GM21423 (cell line): ENCODE data around the gene RASL11A.

ENCODE experiments used
- ATAC-seq: cut with Tn5 transposase; IDR thresholded peaks from one replicate; pipeline ENCODE4 v1.9.1; 2021; ENCODE audit warnings: mild to moderate bottlenecking, moderate library complexity; ENCODE audit not compliant: unreplicated experiment

RASL11A gene, protein sequence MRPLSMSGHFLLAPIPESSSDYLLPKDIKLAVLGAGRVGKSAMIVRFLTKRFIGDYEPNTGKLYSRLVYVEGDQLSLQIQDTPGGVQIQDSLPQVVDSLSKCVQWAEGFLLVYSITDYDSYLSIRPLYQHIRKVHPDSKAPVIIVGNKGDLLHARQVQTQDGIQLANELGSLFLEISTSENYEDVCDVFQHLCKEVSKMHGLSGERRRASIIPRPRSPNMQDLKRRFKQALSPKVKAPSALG

DNA sequence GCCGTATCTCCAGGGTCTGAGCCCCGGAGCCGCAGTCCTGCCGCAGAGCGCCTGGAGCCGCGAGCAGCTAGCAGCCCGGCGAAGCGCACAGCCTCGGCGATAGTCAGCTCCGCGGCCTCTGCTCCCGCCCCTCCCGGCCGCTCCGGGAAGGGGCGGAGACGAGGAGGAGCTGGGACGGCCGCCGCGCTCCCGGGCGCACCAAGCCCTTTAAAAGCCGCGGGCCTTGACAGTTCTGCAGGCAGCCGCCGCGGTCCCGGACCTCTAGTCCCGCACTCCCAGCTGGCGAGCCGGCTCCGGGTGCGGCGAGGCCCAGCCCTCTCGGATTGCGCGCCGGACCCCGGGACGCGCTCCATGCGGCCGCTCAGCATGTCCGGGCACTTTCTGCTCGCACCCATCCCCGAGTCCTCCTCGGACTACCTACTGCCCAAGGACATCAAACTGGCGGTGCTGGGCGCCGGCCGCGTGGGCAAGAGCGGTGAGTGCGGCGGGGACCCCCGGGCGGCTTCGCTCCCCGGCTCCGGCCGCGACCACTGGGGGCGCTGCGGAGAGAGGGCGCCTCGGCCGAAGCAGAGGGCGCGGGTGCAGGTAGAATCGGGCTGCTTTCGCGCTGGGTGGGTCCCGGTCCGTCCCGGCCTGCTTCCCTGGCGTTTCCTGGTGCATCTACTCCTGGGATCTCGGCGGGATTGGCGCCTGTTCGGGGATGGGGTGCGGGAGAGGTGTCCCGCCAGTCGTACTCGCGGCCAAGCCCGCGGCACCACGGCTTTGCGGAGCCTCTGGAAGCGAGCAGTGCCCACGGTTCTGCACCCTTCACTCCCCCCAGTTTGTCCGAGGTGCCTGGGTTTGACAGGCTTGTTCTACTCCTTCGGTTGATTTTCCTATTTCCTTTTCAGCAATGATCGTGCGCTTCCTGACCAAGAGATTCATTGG is at the start of gene RASL11A:
RASL11A (plus strand) TSS at position 237 of the 927 bp plus-strand sequence; CDS start at position 352, 115 bp downstream.
- ATAC-seq: peak; percentile 81

DNA sequence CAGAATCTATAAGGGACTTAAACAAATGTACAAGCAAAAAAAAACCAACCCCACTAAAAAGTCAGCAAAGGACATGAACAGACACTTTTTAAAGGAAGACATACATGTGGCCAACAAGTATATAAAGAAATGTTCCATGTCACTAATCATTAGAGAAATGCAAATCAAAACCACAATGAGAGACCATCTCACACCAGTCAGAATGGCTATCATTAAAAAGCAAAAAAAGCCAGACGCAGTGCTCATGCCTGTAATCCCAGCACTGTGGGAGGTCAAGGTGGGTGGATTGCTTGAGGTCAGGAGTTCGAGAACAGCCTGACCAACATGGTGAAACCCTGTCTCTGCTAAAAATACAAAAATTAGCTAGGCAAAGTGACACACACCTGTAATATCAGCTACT is 48.5 kb upstream of the RASL11A start:
- peak; percentile 46 for ATAC-seq

DNA sequence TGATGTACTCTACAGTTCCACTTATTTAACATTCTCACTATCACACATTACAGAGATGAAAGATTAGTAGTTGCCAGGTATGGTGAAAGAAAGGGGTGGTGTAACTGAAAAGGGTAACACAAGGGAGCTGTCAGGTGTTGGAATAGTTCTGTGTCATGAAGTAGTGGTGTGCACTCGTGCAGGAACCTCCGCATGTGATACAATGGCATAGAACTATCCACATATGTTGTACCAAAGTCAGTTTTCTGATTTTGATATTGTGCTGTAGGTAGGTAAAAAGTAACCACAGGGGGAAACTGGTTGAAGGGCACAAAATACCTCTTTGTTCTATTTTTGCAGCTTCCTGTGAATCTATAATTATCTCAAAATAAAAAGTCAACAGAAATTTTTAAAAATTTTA is 43.6 kb upstream of the RASL11A start:
- ATAC-seq: no peak

DNA sequence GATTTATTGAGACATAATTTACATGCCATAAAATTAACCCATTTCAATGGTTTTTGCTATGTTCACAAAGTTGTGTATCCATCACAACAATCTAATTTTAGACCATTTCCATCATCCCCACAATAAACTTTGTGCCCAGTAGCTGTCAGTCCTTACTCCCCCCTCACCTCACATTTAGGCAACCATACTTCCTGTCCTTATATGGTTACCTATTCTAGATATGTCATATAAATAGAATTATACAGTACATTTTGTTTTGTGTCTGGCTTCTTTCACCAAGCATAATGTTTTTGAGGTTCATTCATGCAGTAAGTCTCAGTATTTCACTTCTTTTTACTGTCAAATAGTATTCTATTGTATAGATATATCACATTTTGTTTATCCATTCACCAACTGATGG is 42.5 kb upstream of the RASL11A start:
- no peak for ATAC-seq

DNA sequence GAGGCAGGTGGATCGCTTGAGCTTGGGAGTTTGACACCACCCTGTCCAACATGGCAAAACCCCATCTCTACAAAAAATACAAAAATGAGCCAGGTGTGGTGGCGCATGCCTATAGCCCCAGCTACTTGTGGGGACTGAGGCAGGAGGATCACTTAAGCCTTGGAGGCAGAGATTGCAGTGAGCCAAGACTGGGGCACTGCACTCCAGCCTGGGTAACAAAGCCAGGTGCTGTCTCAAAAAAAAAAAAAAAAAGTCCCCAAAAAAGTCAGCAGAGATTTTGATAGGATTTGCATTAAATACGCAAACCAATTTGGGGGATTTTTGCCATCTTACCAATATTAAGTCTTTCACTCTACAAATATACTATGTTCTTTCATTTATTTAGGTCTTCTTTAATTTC is 41.0 kb upstream of the RASL11A start:
- no peak for ATAC-seq

DNA sequence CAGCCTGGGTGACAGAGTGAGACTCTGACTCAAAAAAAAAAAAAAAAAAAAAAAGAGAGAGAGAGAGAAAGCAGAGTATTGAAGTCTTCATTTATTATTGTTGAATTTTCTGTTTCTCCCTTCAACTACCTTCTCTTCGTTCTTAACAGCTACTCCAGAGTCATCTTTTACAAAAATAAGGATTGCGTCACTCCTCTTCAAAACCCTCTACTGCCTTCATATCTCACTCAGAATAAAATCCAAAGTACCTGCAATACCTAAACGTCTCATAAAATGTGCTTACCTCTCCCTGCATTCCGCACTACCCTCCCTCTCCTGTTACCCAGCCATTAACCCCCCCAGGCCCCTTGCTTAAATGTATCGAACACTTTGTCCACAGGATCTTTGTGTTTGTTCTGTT is 36.7 kb upstream of the RASL11A start:
- no peak for ATAC-seq

DNA sequence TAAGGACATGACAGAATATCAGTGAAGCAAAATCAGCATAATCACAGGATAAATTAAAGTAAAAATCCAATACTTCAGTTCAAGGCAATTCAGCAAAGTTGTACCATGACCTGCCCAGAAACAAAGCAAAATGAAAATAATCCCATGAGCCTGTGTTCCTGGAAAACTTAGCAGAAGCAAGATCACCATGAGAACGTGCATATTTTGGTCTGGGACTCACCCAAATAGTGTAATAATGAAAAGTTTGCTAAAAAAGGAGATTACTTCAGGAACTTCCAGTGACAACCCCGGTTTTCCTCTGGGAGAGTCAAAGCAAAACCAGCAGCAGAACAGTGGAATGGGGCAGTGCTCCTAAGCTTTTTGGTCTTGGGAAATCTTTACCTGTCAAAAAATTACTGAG is 34.2 kb upstream of the RASL11A start:
- no peak for ATAC-seq

DNA sequence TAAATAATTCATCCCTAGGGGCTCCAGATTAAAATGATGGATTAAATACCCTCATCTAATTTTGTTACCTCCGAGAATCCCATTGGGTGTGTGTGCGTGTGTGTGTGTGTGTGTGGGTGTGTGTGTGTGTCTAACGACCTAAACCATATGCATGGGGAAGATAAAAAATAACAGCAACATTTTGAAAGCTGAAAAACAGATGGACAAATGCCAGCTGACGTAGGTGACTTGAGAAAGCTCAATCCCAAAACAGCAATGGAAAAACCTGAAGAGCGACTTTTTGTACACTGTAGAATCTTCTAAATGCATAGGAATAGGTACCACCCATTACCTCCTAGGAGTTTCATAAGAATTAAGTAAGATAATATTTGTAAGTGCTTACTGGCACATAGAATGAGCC is 27.9 kb upstream of the RASL11A start:
- ATAC-seq: no peak

DNA sequence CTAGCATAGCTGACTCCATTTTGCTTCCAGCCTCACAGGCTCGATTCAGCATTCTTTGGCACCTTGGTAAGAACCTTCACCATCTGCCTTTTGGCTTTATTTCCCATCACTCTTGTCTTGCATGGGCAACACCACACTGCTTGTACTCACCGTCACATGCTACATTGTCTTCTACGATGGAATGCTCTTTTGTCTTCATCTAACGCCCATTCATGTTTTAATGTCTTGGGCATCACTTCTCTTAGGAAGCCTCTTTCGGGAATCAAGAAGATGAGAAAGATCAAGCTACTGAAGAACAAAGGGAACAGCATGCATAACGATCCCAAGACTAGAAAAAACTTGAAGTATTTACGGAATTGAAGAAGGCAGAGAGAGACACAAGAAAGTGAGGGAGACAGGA is 25.0 kb upstream of the RASL11A start:
- no peak for ATAC-seq

DNA sequence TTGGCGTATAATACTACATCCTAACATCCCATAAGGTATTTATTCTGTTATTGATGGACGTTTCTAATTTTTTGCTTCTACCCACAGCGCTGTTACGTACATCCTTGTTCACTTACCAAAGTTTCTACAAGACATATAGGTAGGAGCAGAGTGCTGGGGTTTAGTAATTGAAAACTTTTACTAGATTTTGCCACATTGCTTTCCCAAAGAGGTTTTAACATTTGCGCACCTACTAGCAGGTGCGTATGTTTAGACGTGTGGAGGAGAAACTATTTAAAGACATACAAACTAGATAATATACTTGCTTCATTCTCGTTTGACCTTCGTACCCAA is 19.8 kb upstream of the RASL11A start:
- no peak for ATAC-seq

DNA sequence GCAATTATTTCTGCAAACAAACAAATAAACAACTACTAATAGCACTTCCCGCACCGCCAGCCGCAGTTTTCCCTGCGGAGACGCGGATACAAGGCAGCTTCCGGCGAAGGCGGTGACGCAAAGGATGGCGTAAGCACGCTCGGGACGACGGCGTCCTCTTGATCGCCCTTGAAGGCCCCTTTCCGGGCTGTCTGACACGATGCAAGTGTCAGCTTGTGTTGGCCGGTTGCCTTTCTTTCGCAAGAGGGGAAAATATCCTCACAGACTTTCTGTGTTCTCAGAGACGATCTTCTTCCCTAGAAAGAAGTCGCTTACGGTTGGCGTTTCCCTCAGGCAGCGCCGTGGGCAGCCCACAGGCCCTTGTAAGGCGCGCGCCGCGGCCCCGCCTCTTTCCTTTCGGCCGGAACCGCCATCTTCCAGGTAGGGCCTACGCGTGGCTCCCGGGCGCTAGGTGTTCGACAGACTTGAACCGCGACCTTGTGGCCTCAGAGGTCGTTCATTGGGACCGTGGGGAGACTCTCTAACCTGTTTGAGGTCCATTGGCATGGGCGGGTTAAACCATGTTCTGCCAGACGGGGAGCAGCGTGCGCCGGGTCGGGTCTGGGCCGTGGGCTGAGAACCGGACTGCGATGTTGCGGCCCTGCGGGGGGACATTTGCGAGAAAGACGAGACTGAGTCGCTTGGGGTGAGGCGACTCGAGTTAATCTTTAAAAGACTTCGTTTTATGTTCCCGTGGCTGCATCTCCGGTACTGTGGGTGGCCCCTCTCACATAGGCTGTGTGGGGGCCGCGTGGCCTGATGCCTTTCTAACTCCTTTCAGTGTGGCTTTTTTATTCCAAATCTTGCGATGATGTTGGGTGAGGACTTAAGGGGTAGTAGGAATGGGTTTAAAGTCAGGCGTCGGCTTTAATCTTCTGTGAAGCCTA is 19.2 kb upstream of the RASL11A start, which contains the start of gene RPL21:
RPL21 (plus strand) TSS at position 393 of the 926 bp plus-strand sequence. CDS start 2,219 bp downstream, outside the sequence.
- ATAC-seq: peak; percentile 90

DNA sequence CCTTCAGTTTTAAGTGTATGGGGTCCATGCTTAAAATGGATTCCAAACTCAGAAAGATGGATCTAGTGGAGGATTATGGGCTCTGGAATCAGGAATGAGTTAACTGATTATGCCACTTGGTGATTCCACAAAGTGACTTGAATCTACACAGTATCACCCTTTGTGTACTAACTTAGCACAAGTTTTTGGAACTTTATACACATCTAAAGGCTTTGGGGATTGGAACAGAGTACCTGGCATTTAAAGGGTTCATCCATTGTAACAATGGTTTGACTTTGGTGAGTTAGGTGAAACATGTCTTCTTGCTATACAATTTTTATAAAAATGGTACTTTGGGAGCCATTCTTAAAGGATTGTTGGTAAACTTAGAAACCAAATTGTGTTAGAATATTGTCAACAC is 18.2 kb upstream of the RASL11A start:
- no peak for ATAC-seq

DNA sequence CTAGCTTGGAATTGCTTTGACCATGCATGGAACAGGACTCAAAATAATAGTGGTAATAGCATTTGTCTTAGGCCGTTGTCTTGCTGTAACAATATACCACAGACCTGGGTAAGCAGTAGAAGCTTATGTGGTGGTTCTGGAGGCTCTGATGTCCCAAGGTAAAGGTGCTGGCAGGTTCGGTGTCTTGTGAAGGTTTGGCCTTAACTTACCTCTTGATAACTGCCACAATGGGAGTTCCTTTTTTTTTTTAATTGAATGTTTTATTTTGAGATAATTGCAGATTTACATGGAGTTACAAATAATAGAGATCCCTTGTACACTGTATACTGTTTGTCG is 13.4 kb upstream of the RASL11A start:
- ATAC-seq: no peak

DNA sequence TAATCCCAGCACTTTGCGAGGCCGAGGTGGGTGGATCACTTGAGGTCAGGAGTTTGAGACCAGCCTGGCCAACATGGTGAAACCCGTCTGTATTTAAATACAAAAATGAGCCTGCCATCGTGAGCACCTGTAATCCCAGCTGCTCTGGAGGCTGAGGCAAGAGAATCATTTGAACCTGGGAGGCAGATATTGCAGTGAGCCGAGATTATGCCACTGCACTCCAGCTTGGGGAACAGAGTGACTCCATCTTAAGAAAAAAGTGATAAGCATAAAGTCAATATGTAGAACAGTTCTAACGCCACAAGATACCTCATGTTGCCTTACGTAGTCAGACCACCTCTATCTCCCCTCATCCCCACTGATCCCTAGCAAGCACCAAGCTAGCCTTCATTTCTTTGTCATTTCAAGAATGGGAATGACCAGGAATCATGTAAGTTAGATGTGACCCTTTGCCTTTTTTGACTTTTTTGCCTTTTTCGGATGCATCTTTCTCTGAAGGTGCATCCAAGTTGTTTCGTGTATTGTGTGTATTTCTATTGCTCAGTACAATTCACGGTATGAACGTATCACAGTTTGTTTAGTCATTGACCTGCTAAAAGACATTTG is 12.9 kb upstream of the RASL11A start:
- ATAC-seq: no peak

DNA sequence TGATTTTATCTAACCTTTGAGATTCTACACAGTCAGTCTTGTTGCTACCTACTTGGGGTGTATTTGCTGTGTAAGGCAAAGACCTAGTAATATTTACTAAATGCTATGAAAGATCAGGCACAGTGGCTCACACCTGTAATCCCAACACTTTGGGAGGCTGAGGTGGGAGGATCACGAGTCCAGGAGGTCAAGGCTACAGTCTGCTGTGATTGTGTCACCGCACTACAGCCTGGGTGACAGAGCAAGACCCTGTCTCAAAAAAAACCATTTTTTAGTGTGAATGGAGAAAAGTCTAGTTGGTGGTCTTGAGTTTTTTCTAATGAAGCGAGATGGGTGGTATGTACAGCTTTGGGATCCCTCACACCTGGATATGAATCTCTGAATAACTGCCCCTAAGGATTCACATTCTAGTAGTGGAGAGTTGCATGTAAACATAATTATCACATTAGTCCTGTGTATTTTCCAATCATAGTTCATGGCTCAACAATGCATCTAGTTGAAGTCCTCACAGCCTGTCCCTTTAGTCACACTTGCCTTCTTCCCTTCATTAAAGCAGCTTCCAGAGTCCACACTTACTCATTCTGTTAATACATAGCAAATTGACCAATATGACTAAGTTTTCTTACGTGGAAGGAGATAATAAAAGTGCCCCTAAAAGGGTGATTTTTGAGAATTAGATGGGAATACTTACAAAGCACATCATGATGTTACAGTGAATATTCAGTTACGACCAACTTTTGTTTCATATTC is 11.8 kb upstream of the RASL11A start:
- ATAC-seq: no peak

DNA sequence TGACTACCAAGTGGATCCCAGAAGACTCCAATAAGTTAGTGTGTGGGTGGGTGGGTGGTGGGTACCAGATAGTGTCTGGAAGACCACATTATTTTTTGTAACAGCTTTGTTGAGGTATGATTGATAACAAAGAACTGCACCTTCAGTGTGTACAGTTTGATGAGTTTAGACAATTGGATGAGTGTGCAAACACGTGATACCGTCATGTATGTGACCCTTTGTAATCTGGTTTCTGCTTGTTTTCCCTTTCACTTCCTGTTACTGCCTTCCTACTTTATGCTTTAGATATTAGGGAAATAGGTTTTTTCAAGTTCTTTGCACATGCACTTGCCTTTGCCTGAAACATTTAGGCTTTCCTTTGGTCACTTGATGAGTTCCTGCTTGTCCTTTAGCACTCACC is 10.8 kb upstream of the RASL11A start:
- peak; percentile 60 for ATAC-seq

DNA sequence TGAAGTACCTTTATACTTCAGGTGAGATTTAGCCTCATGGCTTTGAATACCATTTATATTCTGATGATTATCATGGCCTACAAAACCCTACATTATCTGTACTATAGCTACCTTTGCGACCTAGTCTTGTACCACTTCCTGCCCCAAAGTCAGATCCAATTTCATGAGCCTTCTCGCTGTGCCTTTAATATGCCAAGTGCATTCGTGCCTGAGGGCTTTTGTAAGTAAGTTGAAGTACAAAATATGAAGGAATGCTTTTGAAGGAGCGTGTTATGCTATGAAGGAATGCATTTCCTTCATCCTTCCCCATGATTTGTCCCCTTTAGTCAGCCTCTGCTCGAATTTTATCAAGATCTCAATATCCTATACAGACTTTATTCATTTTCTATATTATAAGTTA is 9.2 kb upstream of the RASL11A start:
- no peak for ATAC-seq

DNA sequence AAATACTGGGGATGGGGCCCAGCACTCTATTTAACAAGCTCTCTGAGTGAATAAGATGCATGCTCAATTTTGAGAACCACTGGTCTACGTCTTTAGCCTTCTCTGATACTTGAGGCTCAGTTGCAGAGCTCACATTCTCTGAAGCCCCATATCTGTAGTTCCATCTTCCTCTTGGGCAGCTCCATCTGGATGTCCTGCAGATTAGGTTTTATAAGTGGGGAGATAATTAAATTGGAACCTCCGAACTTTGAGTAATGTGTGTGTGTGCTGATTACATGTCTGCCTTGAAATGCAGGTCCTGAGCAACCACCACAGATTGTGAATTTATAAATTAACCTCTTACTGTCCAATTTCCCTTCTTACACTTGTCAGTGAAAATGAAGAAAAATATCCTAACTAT is 7.2 kb upstream of the RASL11A start:
- ATAC-seq: no peak

DNA sequence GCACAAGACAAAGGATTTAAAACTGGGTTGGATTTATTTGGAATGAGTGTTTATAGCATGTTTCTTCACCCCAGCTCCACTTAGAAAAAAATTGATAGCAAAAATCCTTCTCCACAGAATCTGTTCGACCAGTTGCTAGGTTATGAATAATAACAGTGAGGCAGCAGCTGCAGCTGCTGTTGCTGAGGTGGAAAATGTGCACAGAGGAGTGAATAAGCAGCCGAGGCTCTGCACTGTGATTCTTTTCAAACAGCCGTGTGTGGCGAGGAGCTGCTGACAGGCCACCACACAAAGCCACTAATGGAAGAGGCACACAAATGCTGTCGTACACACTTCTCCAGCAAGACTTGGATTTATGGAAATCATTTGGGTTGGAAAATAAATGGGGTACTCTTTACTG is 6.4 kb upstream of the RASL11A start:
- no peak for ATAC-seq

DNA sequence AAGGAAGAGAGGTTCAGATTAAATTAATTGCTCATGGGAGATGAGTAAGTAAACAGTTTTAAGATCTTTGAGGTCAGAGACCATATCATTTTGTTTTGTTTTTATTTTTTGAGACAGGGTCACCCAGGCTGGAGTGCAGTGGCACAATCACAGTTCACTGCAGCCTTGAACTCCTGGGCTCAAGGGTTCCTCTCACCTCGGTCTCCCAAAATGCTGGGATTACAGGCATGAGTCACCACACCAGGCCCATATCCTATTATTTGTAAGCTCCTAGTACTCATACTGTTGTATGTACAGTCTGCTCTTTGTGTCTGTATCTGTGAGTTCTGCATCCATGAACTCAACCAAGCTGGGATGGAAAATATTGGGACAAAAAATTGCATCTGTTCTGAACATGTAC is 6.0 kb upstream of the RASL11A start:
- ATAC-seq: no peak
